ENCODE measurements around the gene CHKA.

- TF ChIP-seq POLR2A (IDR thresholded peaks at IDR 0.05; ENCODE audit: low read length): no peak
- no peak for TF ChIP-seq GATA1 (IDR thresholded peaks at IDR 0.05; ENCODE audit: low read depth, low read length)
Measured at GRCh38 chr11:68031144-68031464, 90.1 kb downstream of the CHKA start.
